B cell (primary cell): Measurements from ENCODE around the gene FKBP15. TPM values are rescaled to one million over a fixed set of nuclear protein-coding genes. Genes with fewer than 3 reads are reported as not detected.

Experiments
- ATAC-seq: fragments of 200-7000 bp; cut with Tn5 transposase; one replicate; pipeline ENCODE4 v1.10.0; 2021; ENCODE audit warnings: low read depth, mild to moderate bottlenecking, moderate number of reproducible peaks, moderate library complexity
- CTCF ChIA-PET: fragments of 350-600 bp; sonication (Branson Sonifier 250); formaldehyde crosslinking; loops from one replicate; lab custom pipeline; 2021; ENCODE audit warnings: antibody characterized with exemption, inconsistent platforms; lab: Charles Lee
- POLR2A ChIA-PET: fragments of 350-600 bp; sonication (Branson Sonifier 250); formaldehyde crosslinking; loops from one replicate; lab custom pipeline; 2021; ENCODE audit warnings: antibody characterized with exemption; lab: Charles Lee
- DNase-seq: peaks from one replicate; pipeline ENCODE4 v3.0.0; 2013
- H2AFZ ChIP-seq: 2 replicates; pipeline ENCODE4 v1.6.1; 2012; ENCODE audit warnings: mild to moderate bottlenecking, low read depth, low read length; ENCODE audit not compliant: insufficient read depth, poor library complexity, severe bottlenecking
- H3K27ac ChIP-seq, 2 donors: 1 replicate in 1 of 2; 2 replicates in 1 of 2; pipeline ENCODE4 v1.5.1; 2012 to 2013; ENCODE audit warnings: low read length in 2 of 2, mild to moderate bottlenecking in 2 of 2, moderate library complexity in 1 of 2
- H3K27me3 ChIP-seq, 4 experiments: fragments of 200-600 bp in 1 of 4; sonication (generic) in 1 of 4; replicated peaks in 1 of 4; 1 replicate in 2 of 4; 2 replicates in 2 of 4; pipeline versions ENCODE4 v1.6.1 to v1.7.0; 2013 to 2016; ENCODE audit warnings: low read length in 3 of 4, mild to moderate bottlenecking in 2 of 4, mixed read lengths in 1 of 4, moderate library complexity in 1 of 4; ENCODE audit not compliant: insufficient read depth in 4 of 4, control insufficient read depth in 3 of 4; ENCODE audit errors: control extremely low read depth in 1 of 4
- H3K36me3 ChIP-seq, 2 experiments: replicated peaks in 1 of 2; 1 replicate in 1 of 2; 2 replicates in 1 of 2; pipeline versions ENCODE4 v1.6.1 to v1.7.1; 2013; ENCODE audit warnings: low read length in 1 of 2; ENCODE audit not compliant: insufficient read depth in 2 of 2, control insufficient read depth in 1 of 2; ENCODE audit errors: control extremely low read depth in 1 of 2, extremely low read depth in 1 of 2
- H3K4me1 ChIP-seq, 2 donors: fragments of 200-600 bp in 1 of 2; sonication (generic) in 1 of 2; 1 replicate in 1 of 2; 2 replicates in 1 of 2; pipeline versions ENCODE4 v1.5.1 to v1.6.1; 2013 to 2017; ENCODE audit warnings: low read length in 2 of 2; ENCODE audit not compliant: control insufficient read depth in 2 of 2, insufficient read depth in 2 of 2
- H3K4me2 ChIP-seq: replicated peaks from 2 replicates; pipeline ENCODE3; 2012; ENCODE audit warnings: mild to moderate bottlenecking, low read depth, low read length; ENCODE audit not compliant: poor library complexity, severe bottlenecking
- H3K4me3 ChIP-seq, 5 experiments: fragments of 200-600 bp in 1 of 5; sonication (generic) in 1 of 5; 1 replicate in 3 of 5; 2 replicates in 2 of 5; pipeline versions ENCODE4 v1.5.1 to v1.7.0; 2011 to 2016; ENCODE audit warnings: low read length in 4 of 5, mild to moderate bottlenecking in 4 of 5, low read depth in 2 of 5, control low read depth in 1 of 5, moderate library complexity in 1 of 5; ENCODE audit not compliant: insufficient read depth in 1 of 5; ENCODE audit errors: control extremely low read depth in 1 of 5, extremely low read depth in 1 of 5
- H3K79me2 ChIP-seq: fragments of 200-600 bp; sonication (generic); one replicate; pipeline ENCODE4 v1.6.0; 2016; ENCODE audit warnings: low read length; ENCODE audit not compliant: control insufficient read depth, insufficient read depth
- H3K9ac ChIP-seq: fragments of 200-600 bp; sonication (generic); 2 replicates; pipeline ENCODE4 v1.6.1; 2017; ENCODE audit warnings: mild to moderate bottlenecking, low read length, moderate library complexity
- H3K9me3 ChIP-seq, 3 donors: one replicate each; pipeline versions ENCODE4 v1.6.1 to v1.7.1; 2013; ENCODE audit warnings: low read length in 2 of 3; ENCODE audit not compliant: control insufficient read depth in 2 of 3, insufficient read depth in 1 of 3; ENCODE audit errors: control extremely low read depth in 1 of 3
- H4K20me1 ChIP-seq: 2 replicates; pipeline ENCODE4 v1.6.0; 2012; ENCODE audit warnings: mild to moderate bottlenecking, low read length; ENCODE audit not compliant: insufficient read depth, control insufficient read depth, poor library complexity, severe bottlenecking
- H3K27ac Mint-ChIP-seq: one replicate; pipeline ENCODE4 v1.8.0; 2021; ENCODE audit warnings: mixed read lengths
- H3K27me3 Mint-ChIP-seq: one replicate; pipeline ENCODE4 v1.8.0; 2021; ENCODE audit warnings: mixed read lengths
- H3K4me1 Mint-ChIP-seq: one replicate; pipeline ENCODE4 v1.8.0; 2021; ENCODE audit warnings: mixed read lengths
- H3K4me3 Mint-ChIP-seq: one replicate; pipeline ENCODE4 v1.8.0; 2021; ENCODE audit warnings: mixed read lengths
- H3K9me3 Mint-ChIP-seq: one replicate; pipeline ENCODE4 v1.8.0; 2022; ENCODE audit warnings: mixed read lengths; ENCODE audit not compliant: insufficient read depth
- EZH2 ChIP-seq: IDR thresholded peaks from 2 replicates; pipeline ENCODE4 v1.6.1; 2012; ENCODE audit warnings: borderline replicate concordance, low read depth, mild to moderate bottlenecking, moderate library complexity, low read length; ENCODE audit not compliant: insufficient read depth, poor library complexity, severe bottlenecking
- WGBS: methylation state at CpG from one replicate; pipeline ENCODE4 v1.1.5; 2013; ENCODE audit warnings: missing lambda C conversion rate; ENCODE audit not compliant: insufficient coverage; 5-methylcytosine and 5-hydroxymethylcytosine counted together
- intact Hi-C: fragments of 100-400 bp; cut with micrococcal nuclease; formaldehyde crosslinking; loops from one replicate; pipeline ENCODE4 v1.10.0; 2022
- polyA plus RNA-seq: library from polyadenylated mRNA; depleted of rRNA; stranded (reverse); fragments of >200 nt; gene quantifications from 2 replicates; pipeline ENCODE4 v1.2.3, GENCODE V29; 2012
- total RNA-seq, 2 donors: library from RNA; stranded (reverse); fragments of 120-200 nt in 1 of 2; gene quantifications; 1 replicate in 1 of 2; 2 replicates in 1 of 2; pipeline versions ENCODE4 v1.2.3 to v1.2.4, GENCODE V29; 2013 to 2022
- TF ChIP-seq, protein P1 (sequence below): fragments of 200-600 bp; IDR thresholded peaks from one replicate; pipeline ENCODE4 v1.8.0; 2022; ENCODE audit warnings: antibody characterized with exemption, mild to moderate bottlenecking

The FKBP15 gene
- total and polyA plus RNA-seq, 2 donors (not counting 1 experiment from before 2014, with no cell fraction given): 21.1 to 40.6 TPM

DNA sequence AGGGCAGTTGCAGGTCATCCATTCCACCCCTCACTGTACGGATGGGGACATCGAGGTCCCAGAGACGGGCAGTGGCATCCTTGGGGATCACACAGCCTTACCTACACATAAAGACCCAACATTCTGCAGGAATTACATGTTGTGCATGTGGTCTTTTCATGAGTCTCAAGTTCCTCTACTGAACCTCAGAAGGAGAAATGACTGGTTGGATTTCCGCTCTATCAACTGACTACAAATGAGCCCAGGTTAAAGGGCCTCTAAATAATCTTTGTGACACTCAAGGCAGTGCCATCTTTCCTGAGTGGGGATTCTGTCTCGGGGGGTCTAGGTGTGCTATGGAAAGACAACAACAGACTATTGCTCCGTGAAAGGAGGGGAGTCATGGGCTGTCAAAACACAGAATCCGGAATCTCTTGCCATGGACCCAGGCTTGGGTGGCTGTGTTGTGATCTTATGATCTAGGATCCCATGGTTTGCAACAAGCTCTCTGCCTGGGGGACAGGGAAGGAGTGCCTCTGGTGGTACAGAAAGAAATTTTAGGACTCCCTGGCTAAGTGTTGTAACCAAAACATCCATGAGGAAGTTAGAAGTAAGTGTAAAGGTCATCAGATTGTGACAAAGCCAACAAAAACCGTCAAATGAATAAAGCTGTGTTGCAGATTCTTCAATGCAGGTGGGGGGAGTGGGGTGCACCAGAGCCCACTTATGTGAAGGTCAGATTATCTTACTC is 72.1 kb downstream of the FKBP15 start:
- Mint-ChIP-seq H3K27ac (no peak overlapping the region), H3K4me3 (no peak overlapping the region), H3K4me1 (peaks cover 7% of the 10 kb centered on the region), H3K9me3 (no peaks in the 10 kb centered on the region), H3K27me3 (peaks cover 17% of the 10 kb centered on the region)
- no peak overlapping the region for H3K4me2 ChIP-seq
- no peaks in the 10 kb centered on the region for H3K79me2 ChIP-seq
- no peak overlapping the region for H2AFZ ChIP-seq
- ATAC-seq (no peak), DNase-seq (no peak)
- TF ChIP-seq, protein P1, sequence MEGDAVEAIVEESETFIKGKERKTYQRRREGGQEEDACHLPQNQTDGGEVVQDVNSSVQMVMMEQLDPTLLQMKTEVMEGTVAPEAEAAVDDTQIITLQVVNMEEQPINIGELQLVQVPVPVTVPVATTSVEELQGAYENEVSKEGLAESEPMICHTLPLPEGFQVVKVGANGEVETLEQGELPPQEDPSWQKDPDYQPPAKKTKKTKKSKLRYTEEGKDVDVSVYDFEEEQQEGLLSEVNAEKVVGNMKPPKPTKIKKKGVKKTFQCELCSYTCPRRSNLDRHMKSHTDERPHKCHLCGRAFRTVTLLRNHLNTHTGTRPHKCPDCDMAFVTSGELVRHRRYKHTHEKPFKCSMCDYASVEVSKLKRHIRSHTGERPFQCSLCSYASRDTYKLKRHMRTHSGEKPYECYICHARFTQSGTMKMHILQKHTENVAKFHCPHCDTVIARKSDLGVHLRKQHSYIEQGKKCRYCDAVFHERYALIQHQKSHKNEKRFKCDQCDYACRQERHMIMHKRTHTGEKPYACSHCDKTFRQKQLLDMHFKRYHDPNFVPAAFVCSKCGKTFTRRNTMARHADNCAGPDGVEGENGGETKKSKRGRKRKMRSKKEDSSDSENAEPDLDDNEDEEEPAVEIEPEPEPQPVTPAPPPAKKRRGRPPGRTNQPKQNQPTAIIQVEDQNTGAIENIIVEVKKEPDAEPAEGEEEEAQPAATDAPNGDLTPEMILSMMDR: no peak
- TF ChIP-seq EZH2: no peak
- H3K9ac ChIP-seq: no peak overlapping the region
- peaks cover 0 to 13% of the 10 kb centered on the region in 2 donors for H3K4me1 ChIP-seq
- ChIA-PET CTCF (interaction anchor here (1.0 kb wide), 1 partner anchor 36 kb away, joined by 3 read pairs; no protein-coding TSS in a partner anchor), POLR2A (no interaction called here)
- no peaks in the 10 kb centered on the region for H4K20me1 ChIP-seq
- H3K4me3 ChIP-seq: no peak overlapping the region
- H3K27ac ChIP-seq: no peak overlapping the region
- H3K9me3 ChIP-seq: no peaks in the 10 kb centered on the region
- peaks cover 0 to 11% (median 2%) of the 10 kb centered on the region in 4 experiments for H3K27me3 ChIP-seq
- H3K36me3 ChIP-seq: no peaks in the 10 kb centered on the region
- 93% methylated on average over 4 of the region's 8 CpGs for WGBS
- intact Hi-C loops: no loop called here

DNA sequence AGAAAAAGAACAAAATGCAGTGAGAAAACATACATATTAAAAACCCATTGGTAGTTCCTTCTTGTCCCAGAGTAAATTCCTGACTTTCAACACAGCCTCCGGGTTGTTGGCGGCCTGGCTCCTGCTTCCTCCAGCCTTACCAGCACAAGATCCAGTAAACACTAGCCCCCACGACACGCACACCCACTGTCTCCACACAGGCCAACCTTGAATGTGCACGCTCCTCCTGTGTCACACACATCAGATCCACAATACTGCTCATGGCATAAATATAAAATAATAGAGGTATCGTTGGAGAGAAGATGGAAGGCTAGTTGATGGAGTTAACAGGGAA is 72.7 kb downstream of the FKBP15 start:
- H3K4me3 Mint-ChIP-seq: no peak overlapping the region
- Histone ChIP-seq H3K9me3 (no peaks in the 10 kb centered on the region), H4K20me1 (no peaks in the 10 kb centered on the region), H3K27ac (no peak overlapping the region), H2AFZ (no peak overlapping the region), H3K4me1 (peaks cover 0 to 13% of the 10 kb centered on the region in 2 donors), H3K27me3 (peaks cover 0 to 17% (median 4%) of the 10 kb centered on the region in 4 experiments), H3K4me2 (no peak overlapping the region), H3K79me2 (no peaks in the 10 kb centered on the region), H3K9ac (no peak overlapping the region), H3K4me3 (no peak overlapping the region), H3K36me3 (no peaks in the 10 kb centered on the region)
- no peaks in the 10 kb centered on the region for H3K9me3 Mint-ChIP-seq
- no peak for TF ChIP-seq EZH2
- TF ChIP-seq, protein P1: no peak
- no peak for ATAC-seq
- no peak overlapping the region for H3K27ac Mint-ChIP-seq
- POLR2A ChIA-PET: no interaction called here
- peaks cover 7% of the 10 kb centered on the region for H3K4me1 Mint-ChIP-seq
- DNase-seq: no peak
- peaks cover 22% of the 10 kb centered on the region for H3K27me3 Mint-ChIP-seq
- intact Hi-C loops: no loop called here
- CTCF ChIA-PET: no interaction called here
- 100% methylated on average over 2 of the region's 6 CpGs for WGBS
